ENCODE results near the gene GATA3.

The GATA3 gene

GRCh38 chr10:8063128-8063908 lies 8.8 kb downstream of the GATA3 start:
- Histone ChIP-seq H3K36me3 (ENCODE audit: control insufficient read depth in 1 of 2, insufficient read depth in 2 of 2, low read length in 2 of 2) (no peaks in the 10 kb centered on the region), H3K27me3 (ENCODE audit: low read depth, low read length) (peaks cover 38% of the 10 kb centered on the region), H3K27ac (ENCODE audit: low read length) (no peak overlapping the region), H3K4me1 (ENCODE audit: control insufficient read depth in 1 of 2, insufficient read depth in 2 of 2, low read length in 2 of 2) (peaks cover 0 to 3% of the 10 kb centered on the region in 2 donors), H3K4me3 (ENCODE audit: low read depth in 1 of 2, low read length in 2 of 2) (no peak overlapping the region), H3K9me3 (ENCODE audit: control insufficient read depth in 1 of 2, low read length in 2 of 2) (no peaks in the 10 kb centered on the region)

GRCh38 chr10:8063935-8064334 lies 9.4 kb downstream of the GATA3 start:
- peaks cover 33% of the 10 kb centered on the region for H3K27me3 ChIP-seq (ENCODE audit: low read depth, low read length)
- H3K4me3 ChIP-seq (ENCODE audit: low read depth in 1 of 2, low read length in 2 of 2) = no peak overlapping the region
- no peak overlapping the region for H3K27ac ChIP-seq (ENCODE audit: low read length)

GRCh38 chr10:8064436-8064835 lies 9.9 kb downstream of the GATA3 start:
- Histone ChIP-seq H3K27me3 (ENCODE audit: low read depth, low read length) (peaks cover 28% of the 10 kb centered on the region), H3K4me3 (ENCODE audit: low read depth in 1 of 2, low read length in 2 of 2) (no peak overlapping the region), H3K36me3 (ENCODE audit: control insufficient read depth in 1 of 2, insufficient read depth in 2 of 2, low read length in 2 of 2) (no peaks in the 10 kb centered on the region), H3K9me3 (ENCODE audit: control insufficient read depth in 1 of 2, low read length in 2 of 2) (no peaks in the 10 kb centered on the region), H3K4me1 (ENCODE audit: control insufficient read depth in 1 of 2, insufficient read depth in 2 of 2, low read length in 2 of 2) (peaks cover 0 to 3% of the 10 kb centered on the region in 2 donors), H3K27ac (ENCODE audit: low read length) (no peak overlapping the region)

More at GRCh38 chr10:8063935-8064334, 9.4 kb downstream of the GATA3 start:
- Histone ChIP-seq H3K4me1 (ENCODE audit: control insufficient read depth in 1 of 2, insufficient read depth in 2 of 2, low read length in 2 of 2) (peaks cover 0 to 3% of the 10 kb centered on the region in 2 donors), H3K9me3 (ENCODE audit: control insufficient read depth in 1 of 2, low read length in 2 of 2) (no peaks in the 10 kb centered on the region), H3K36me3 (ENCODE audit: control insufficient read depth in 1 of 2, insufficient read depth in 2 of 2, low read length in 2 of 2) (no peaks in the 10 kb centered on the region)

- no peaks in the 10 kb centered on the region for H3K36me3 ChIP-seq (ENCODE audit: control insufficient read depth in 1 of 2, insufficient read depth in 2 of 2, low read length in 2 of 2)
- H3K27ac ChIP-seq (ENCODE audit: low read length) = no peak overlapping the region
- H3K27me3 ChIP-seq (ENCODE audit: low read depth, low read length) = peaks cover 25% of the 10 kb centered on the region
- no peak overlapping the region for H3K4me3 ChIP-seq (ENCODE audit: low read depth in 1 of 2, low read length in 2 of 2)
- H3K4me1 ChIP-seq (ENCODE audit: control insufficient read depth in 1 of 2, insufficient read depth in 2 of 2, low read length in 2 of 2) = no peaks in the 10 kb centered on the region
- no peaks in the 10 kb centered on the region for H3K9me3 ChIP-seq (ENCODE audit: control insufficient read depth in 1 of 2, low read length in 2 of 2)
Observed at GRCh38 chr10:8065651-8066050, 11.2 kb downstream of the GATA3 start.

- no peaks in the 10 kb centered on the region for H3K4me1 ChIP-seq (ENCODE audit: control insufficient read depth in 1 of 2, insufficient read depth in 2 of 2, low read length in 2 of 2)
- no peaks in the 10 kb centered on the region for H3K36me3 ChIP-seq (ENCODE audit: control insufficient read depth in 1 of 2, insufficient read depth in 2 of 2, low read length in 2 of 2)
- H3K9me3 ChIP-seq (ENCODE audit: control insufficient read depth in 1 of 2, low read length in 2 of 2) = no peaks in the 10 kb centered on the region
- H3K4me3 ChIP-seq (ENCODE audit: low read depth in 1 of 2, low read length in 2 of 2) = no peak overlapping the region
- H3K27ac ChIP-seq (ENCODE audit: low read length) = no peak overlapping the region
- H3K27me3 ChIP-seq (ENCODE audit: low read depth, low read length) = peaks cover 24% of the 10 kb centered on the region
Observed at GRCh38 chr10:8066124-8066523, 11.6 kb downstream of the GATA3 start.

GRCh38 chr10:8066797-8067196 lies 12.3 kb downstream of the GATA3 start:
- no peak overlapping the region for H3K4me3 ChIP-seq (ENCODE audit: low read depth in 1 of 2, low read length in 2 of 2)
- no peaks in the 10 kb centered on the region for H3K36me3 ChIP-seq (ENCODE audit: control insufficient read depth in 1 of 2, insufficient read depth in 2 of 2, low read length in 2 of 2)
- H3K27ac ChIP-seq (ENCODE audit: low read length) = no peak overlapping the region
- no peaks in the 10 kb centered on the region for H3K4me1 ChIP-seq (ENCODE audit: control insufficient read depth in 1 of 2, insufficient read depth in 2 of 2, low read length in 2 of 2)
- H3K9me3 ChIP-seq (ENCODE audit: control insufficient read depth in 1 of 2, low read length in 2 of 2) = no peaks in the 10 kb centered on the region
- peaks cover 20% of the 10 kb centered on the region for H3K27me3 ChIP-seq (ENCODE audit: low read depth, low read length)

GRCh38 chr10:8069108-8069507 lies 14.6 kb downstream of the GATA3 start:
- peaks cover 5% of the 10 kb centered on the region for H3K27me3 ChIP-seq (ENCODE audit: low read depth, low read length)
- no peak overlapping the region for H3K27ac ChIP-seq (ENCODE audit: low read length)
- H3K9me3 ChIP-seq (ENCODE audit: control insufficient read depth in 1 of 2, low read length in 2 of 2) = no peaks in the 10 kb centered on the region
- H3K4me1 ChIP-seq (ENCODE audit: control insufficient read depth in 1 of 2, insufficient read depth in 2 of 2, low read length in 2 of 2) = no peaks in the 10 kb centered on the region
- no peaks in the 10 kb centered on the region for H3K36me3 ChIP-seq (ENCODE audit: control insufficient read depth in 1 of 2, insufficient read depth in 2 of 2, low read length in 2 of 2)
- H3K4me3 ChIP-seq (ENCODE audit: low read depth in 1 of 2, low read length in 2 of 2) = no peak overlapping the region

GRCh38 chr10:8069627-8070026 lies 15.1 kb downstream of the GATA3 start:
- Histone ChIP-seq H3K27me3 (ENCODE audit: low read depth, low read length) (peaks cover 5% of the 10 kb centered on the region), H3K9me3 (ENCODE audit: control insufficient read depth in 1 of 2, low read length in 2 of 2) (no peaks in the 10 kb centered on the region), H3K4me3 (ENCODE audit: low read depth in 1 of 2, low read length in 2 of 2) (no peak overlapping the region), H3K27ac (ENCODE audit: low read length) (no peak overlapping the region), H3K4me1 (ENCODE audit: control insufficient read depth in 1 of 2, insufficient read depth in 2 of 2, low read length in 2 of 2) (no peaks in the 10 kb centered on the region), H3K36me3 (ENCODE audit: control insufficient read depth in 1 of 2, insufficient read depth in 2 of 2, low read length in 2 of 2) (no peaks in the 10 kb centered on the region)

- no peaks in the 10 kb centered on the region for H3K9me3 ChIP-seq (ENCODE audit: control insufficient read depth in 1 of 2, low read length in 2 of 2)
- H3K4me1 ChIP-seq (ENCODE audit: control insufficient read depth in 1 of 2, insufficient read depth in 2 of 2, low read length in 2 of 2) = no peaks in the 10 kb centered on the region
- no peaks in the 10 kb centered on the region for H3K36me3 ChIP-seq (ENCODE audit: control insufficient read depth in 1 of 2, insufficient read depth in 2 of 2, low read length in 2 of 2)
- H3K27ac ChIP-seq (ENCODE audit: low read length) = no peak overlapping the region
- no peak overlapping the region for H3K4me3 ChIP-seq (ENCODE audit: low read depth in 1 of 2, low read length in 2 of 2)
- peaks cover 5% of the 10 kb centered on the region for H3K27me3 ChIP-seq (ENCODE audit: low read depth, low read length)
Observed at GRCh38 chr10:8070440-8070839, 16.0 kb downstream of the GATA3 start.

GRCh38 chr10:8071006-8071405 lies 16.5 kb downstream of the GATA3 start:
- H3K27me3 ChIP-seq (ENCODE audit: low read depth, low read length) = peaks cover 5% of the 10 kb centered on the region
- H3K9me3 ChIP-seq (ENCODE audit: control insufficient read depth in 1 of 2, low read length in 2 of 2) = no peaks in the 10 kb centered on the region
- H3K36me3 ChIP-seq (ENCODE audit: control insufficient read depth in 1 of 2, insufficient read depth in 2 of 2, low read length in 2 of 2) = no peaks in the 10 kb centered on the region
- H3K4me3 ChIP-seq (ENCODE audit: low read depth in 1 of 2, low read length in 2 of 2) = no peak overlapping the region
- H3K4me1 ChIP-seq (ENCODE audit: control insufficient read depth in 1 of 2, insufficient read depth in 2 of 2, low read length in 2 of 2) = no peaks in the 10 kb centered on the region
- H3K27ac ChIP-seq (ENCODE audit: low read length) = no peak overlapping the region

GRCh38 chr10:8071666-8072065 lies 17.2 kb downstream of the GATA3 start:
- Histone ChIP-seq H3K27me3 (ENCODE audit: low read depth, low read length) (peaks cover 5% of the 10 kb centered on the region), H3K4me3 (ENCODE audit: low read depth in 1 of 2, low read length in 2 of 2) (no peak overlapping the region), H3K27ac (ENCODE audit: low read length) (no peak overlapping the region), H3K9me3 (ENCODE audit: control insufficient read depth in 1 of 2, low read length in 2 of 2) (no peaks in the 10 kb centered on the region), H3K36me3 (ENCODE audit: control insufficient read depth in 1 of 2, insufficient read depth in 2 of 2, low read length in 2 of 2) (no peaks in the 10 kb centered on the region), H3K4me1 (ENCODE audit: control insufficient read depth in 1 of 2, insufficient read depth in 2 of 2, low read length in 2 of 2) (no peaks in the 10 kb centered on the region)

GRCh38 chr10:8072211-8072610 lies 17.7 kb downstream of the GATA3 start:
- H3K27me3 ChIP-seq (ENCODE audit: low read depth, low read length) = peaks cover 5% of the 10 kb centered on the region
- H3K27ac ChIP-seq (ENCODE audit: low read length) = no peak overlapping the region
- no peak overlapping the region for H3K4me3 ChIP-seq (ENCODE audit: low read depth in 1 of 2, low read length in 2 of 2)

More at GRCh38 chr10:8072211-8072610, 17.7 kb downstream of the GATA3 start:
- H3K4me1 ChIP-seq (ENCODE audit: control insufficient read depth in 1 of 2, insufficient read depth in 2 of 2, low read length in 2 of 2) = no peaks in the 10 kb centered on the region
- H3K36me3 ChIP-seq (ENCODE audit: control insufficient read depth in 1 of 2, insufficient read depth in 2 of 2, low read length in 2 of 2) = no peaks in the 10 kb centered on the region
- no peaks in the 10 kb centered on the region for H3K9me3 ChIP-seq (ENCODE audit: control insufficient read depth in 1 of 2, low read length in 2 of 2)

Measured in muscle layer of duodenum (tissue), 2 donors.